Right hindlimb (tissue), 1 donor: ENCODE data around the gene PRKCH.

Source experiments
- DNase-seq: peaks from one replicate; pipeline ENCODE4 v3.0.0-alpha.2; 2018

The PRKCH gene

GRCh38 chr14:61368781-61369453 is 47.5 kb downstream of the PRKCH start:
- DNase-seq, result no peak

GRCh38 chr14:61369454-61369810 is 48.1 kb downstream of the PRKCH start:
- no peak for DNase-seq

- DNase-seq, result no peak
Measured at GRCh38 chr14:61372379-61372778, 51.0 kb downstream of the PRKCH start.

GRCh38 chr14:61372842-61373555 is 51.6 kb downstream of the PRKCH start:
- DNase-seq, result no peak

GRCh38 chr14:61374284-61374683 is 52.9 kb downstream of the PRKCH start:
- DNase-seq, result no peak

- DNase-seq, result no peak
Measured at GRCh38 chr14:61375218-61375617, 53.8 kb downstream of the PRKCH start.

GRCh38 chr14:61376314-61376713 is 54.9 kb downstream of the PRKCH start:
- DNase-seq, result no peak

GRCh38 chr14:61377749-61378148 is 56.4 kb downstream of the PRKCH start:
- DNase-seq, result no peak

GRCh38 chr14:61379639-61380184 is 58.3 kb downstream of the PRKCH start:
- no peak for DNase-seq

GRCh38 chr14:61380984-61381383 is 59.6 kb downstream of the PRKCH start:
- no peak for DNase-seq

- DNase-seq, result no peak
Measured at GRCh38 chr14:61381553-61381952, 60.2 kb downstream of the PRKCH start.

- DNase-seq, result no peak
Measured at GRCh38 chr14:61382842-61383241, 61.5 kb downstream of the PRKCH start.

GRCh38 chr14:61385002-61385685 is 63.8 kb downstream of the PRKCH start:
- no peak for DNase-seq

- no peak for DNase-seq
Measured at GRCh38 chr14:61386173-61386772, 64.9 kb downstream of the PRKCH start.

GRCh38 chr14:61387076-61387475 is 65.7 kb downstream of the PRKCH start:
- DNase-seq, result no peak

GRCh38 chr14:61388173-61388975 is 67.0 kb downstream of the PRKCH start:
- DNase-seq, result no peak

- no peak for DNase-seq
Measured at GRCh38 chr14:61388976-61389576, 67.7 kb downstream of the PRKCH start.

GRCh38 chr14:61391119-61391518 is 69.7 kb downstream of the PRKCH start:
- no peak for DNase-seq

- DNase-seq, result no peak
Measured at GRCh38 chr14:61392297-61392696, 70.9 kb downstream of the PRKCH start.

- no peak for DNase-seq
Measured at GRCh38 chr14:61394542-61394941, 73.2 kb downstream of the PRKCH start.

- no peak for DNase-seq
Measured at GRCh38 chr14:61395115-61395725, 73.8 kb downstream of the PRKCH start.

GRCh38 chr14:61396279-61396678 is 74.9 kb downstream of the PRKCH start:
- no peak for DNase-seq
